ENCODE results near the gene LPCAT4.
"Not testable (repeated sequence)": the region's sequence is repeated elsewhere in the genome, so short reads cannot be mapped to it uniquely, and the experiment has no call there.

GRCh38 chr15:34403160-34403598, 36.2 kb upstream of the LPCAT4 start:
- not testable (repeated sequence) for TF ChIP-seq CTCF (conservative IDR thresholded peaks at IDR 0.05; ENCODE audit: low read length); EZH2phosphoT487 (IDR thresholded peaks at IDR 0.05; ENCODE audit: borderline replicate concordance)

All from Loucy (cell line).